COLO829 (cell line): Measurements from ENCODE around the gene PRPF40B.
A peak's percentile ranks its signal among the peaks of the same experiment; 100 is the strongest.

Experiments used
- DNase-seq: peaks from one replicate; pipeline ENCODE4 v3.0.0; 2012; ENCODE audit warnings: low spot score

The PRPF40B gene

DNA sequence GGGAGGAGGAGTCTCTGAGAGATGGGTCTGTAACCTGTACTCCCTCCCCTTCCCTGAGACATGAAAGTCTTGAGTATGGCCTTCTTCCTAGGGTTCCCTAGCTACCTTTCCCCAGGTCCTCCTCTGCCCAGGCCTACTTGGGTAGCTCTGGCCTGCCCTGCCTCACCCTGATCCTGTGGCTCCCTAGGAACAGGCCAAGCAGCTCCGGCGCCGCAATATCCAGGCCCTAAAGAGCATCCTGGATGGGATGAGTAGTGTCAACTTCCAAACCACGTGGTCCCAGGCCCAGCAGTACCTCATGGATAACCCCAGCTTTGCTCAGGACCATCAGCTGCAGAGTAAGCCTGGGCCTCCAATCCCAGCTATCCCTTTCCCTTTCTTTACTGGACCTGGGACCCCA is 12.3 kb downstream of the PRPF40B start:
- no peak for DNase-seq

DNA sequence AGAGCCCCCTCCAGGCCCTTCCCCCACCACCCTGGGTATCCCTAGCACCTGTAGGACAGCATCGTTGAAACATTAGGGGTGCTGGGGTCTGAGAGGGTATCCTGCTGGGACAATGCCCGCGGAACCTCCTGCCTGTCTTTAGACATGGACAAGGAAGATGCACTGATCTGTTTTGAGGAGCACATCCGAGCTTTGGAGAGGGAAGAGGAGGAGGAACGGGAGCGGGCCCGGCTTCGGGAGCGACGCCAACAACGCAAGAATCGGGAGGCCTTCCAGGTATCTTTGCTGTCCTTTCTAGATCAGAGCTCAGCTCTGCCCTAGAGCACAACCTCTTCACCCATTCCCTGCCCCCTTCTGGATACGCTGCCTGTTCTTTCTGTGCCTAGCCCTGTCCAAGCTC is 13.2 kb downstream of the PRPF40B start:
- DNase-seq, result no peak

DNA sequence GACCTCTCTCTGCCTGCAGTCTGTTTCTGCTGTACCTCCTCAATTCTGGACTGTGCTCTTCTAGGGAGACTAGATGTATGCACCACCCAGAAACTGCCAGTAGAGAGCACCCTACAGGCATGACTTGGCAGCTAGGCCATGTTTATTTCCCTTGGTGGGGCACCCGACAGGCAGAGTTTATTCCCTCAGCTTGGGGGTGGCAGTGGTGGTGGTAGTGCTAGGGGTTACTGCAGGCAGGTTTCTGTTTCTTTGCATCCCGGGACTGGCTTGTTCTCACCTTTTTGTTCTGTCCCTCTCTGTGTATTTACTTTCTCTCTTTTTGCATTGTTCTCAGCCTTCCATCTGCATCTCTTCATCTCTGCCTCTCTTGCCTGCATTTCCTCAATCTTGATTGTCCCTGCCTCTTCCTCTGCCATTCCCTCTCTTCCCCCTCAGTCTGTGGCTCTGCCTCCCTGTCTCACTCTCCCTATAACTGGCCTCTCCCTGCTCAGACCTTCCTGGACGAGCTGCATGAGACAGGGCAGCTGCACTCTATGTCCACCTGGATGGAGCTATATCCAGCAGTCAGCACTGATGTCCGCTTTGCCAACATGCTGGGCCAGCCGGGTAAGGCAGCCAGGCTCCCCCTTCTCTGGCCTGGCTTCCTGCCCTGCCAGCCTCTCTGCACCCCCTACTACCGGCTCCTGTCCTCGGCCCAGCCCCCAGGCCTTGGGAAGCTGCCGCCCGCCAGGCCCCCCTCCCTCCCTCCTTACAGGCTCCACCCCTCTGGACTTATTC is 13.8 kb downstream of the PRPF40B start:
- peak; percentile 71 for DNase-seq

DNA sequence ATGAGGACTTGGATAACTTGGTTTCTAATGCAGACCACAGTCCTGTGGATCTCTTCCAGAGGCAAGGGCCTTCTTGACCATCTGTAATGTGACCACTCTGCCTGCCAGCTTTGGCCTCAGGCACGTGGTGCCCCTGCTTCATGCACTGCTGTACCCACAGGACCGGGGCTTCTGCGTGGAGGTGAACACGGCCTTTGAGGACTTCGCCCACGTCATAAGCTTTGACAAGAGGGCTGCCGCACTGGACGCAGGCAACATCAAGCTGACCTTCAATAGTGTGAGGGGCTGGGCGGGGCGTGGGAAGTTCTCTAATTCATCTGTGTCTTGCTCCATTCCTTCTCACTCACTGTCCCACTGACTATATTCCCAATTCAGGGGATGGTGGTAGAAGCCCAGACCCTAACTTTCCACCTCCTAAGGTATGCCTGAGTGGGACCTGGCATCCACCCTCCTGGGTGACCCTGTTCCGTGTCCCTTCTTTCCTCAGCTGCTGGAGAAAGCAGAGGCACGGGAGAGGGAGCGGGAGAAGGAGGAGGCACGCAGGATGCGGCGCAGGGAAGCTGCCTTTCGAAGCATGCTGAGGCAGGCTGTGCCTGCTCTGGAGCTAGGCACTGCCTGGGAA is 18.5 kb downstream of the PRPF40B start:
- no peak for DNase-seq

DNA sequence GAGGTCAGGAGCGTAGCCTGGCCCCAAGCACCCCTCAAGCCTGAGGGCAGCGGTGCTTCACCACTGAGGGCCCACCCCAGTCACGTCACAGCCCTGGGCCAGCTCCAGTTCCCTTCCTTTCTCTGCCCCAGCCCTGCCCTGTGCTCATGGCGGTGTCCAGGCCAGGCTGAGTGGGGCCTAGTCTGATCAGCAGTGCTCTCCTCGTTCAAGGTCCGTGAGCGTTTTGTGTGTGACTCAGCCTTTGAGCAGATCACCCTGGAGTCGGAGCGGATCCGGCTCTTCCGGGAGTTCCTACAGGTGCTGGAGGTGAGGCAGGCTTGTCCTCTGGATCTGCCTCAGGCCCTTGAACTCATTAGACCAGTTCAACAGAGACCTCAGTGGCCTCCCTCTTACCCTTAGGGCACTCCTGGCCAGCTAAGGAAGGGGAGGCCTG is 19.0 kb downstream of the PRPF40B start:
- DNase-seq, result no peak

DNA sequence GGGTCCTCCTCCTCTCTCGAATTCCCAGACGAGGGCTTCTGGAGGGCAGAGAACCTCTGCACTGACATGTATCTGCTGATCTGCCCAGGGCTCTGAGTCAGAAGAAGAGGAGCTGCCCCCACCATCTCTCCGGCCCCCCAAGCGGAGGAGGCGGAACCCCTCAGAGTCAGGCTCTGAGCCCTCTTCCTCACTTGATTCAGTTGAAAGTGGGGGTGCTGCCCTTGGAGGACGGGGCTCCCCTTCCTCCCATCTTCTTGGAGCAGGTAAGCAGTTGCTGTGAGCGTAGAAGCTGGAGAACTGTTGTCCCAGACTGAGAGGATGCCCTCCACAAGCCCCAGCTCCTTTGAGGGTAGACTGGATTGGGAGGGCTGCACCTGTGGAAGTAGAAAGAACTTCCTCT is 19.8 kb downstream of the PRPF40B start:
- DNase-seq, result no peak

DNA sequence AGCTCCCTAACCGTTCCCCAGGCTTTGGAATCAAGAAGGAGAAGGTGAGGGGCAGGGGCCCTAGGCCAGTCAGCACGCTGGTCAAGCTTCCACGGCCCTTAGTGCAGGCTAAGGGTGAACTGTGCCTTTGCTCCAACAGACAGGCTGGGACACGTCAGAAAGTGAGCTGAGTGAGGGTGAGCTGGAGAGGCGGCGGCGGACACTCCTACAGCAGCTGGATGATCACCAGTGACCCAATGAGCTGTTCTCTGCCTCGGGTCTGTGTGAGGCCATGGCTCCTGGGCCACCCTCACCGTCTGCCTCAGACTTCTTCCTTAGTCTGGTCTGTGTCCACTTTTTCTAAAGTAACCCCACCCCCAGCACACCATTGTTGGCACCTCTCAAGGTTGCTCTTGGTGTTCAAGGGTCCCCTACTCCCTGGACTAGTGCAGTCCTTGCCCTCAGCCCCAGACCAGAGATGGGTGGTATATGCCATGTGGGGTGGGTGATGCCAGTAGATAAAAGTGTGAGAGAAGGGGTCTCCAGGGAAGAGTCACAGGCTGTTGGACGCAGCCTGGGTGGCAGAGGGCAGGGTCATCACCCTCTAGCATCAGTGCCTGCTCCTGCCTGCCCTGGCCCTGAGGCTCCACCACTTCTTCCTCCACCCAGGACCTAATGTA is 20.7 kb downstream of the PRPF40B start:
- DNase-seq, result no peak

DNA sequence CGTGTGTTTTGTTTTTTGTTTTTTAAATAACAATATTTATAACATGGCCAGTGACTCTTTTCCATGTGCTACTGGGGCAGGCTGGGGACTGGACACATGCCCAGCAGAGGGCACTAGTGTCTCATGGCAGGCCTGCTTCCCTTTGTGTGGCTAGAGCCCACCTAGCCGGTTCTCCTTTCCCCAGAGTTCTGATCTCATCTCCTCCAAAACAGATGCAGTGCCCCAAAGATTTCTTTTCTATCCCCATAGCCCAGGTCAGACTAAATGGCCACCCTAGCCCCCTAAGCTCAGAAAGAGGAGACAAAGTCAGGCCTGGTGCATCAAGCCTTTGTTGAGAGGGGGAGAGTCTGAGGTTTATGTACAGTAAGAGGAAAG is 21.2 kb downstream of the PRPF40B start:
- DNase-seq, result peak; percentile 80

DNA sequence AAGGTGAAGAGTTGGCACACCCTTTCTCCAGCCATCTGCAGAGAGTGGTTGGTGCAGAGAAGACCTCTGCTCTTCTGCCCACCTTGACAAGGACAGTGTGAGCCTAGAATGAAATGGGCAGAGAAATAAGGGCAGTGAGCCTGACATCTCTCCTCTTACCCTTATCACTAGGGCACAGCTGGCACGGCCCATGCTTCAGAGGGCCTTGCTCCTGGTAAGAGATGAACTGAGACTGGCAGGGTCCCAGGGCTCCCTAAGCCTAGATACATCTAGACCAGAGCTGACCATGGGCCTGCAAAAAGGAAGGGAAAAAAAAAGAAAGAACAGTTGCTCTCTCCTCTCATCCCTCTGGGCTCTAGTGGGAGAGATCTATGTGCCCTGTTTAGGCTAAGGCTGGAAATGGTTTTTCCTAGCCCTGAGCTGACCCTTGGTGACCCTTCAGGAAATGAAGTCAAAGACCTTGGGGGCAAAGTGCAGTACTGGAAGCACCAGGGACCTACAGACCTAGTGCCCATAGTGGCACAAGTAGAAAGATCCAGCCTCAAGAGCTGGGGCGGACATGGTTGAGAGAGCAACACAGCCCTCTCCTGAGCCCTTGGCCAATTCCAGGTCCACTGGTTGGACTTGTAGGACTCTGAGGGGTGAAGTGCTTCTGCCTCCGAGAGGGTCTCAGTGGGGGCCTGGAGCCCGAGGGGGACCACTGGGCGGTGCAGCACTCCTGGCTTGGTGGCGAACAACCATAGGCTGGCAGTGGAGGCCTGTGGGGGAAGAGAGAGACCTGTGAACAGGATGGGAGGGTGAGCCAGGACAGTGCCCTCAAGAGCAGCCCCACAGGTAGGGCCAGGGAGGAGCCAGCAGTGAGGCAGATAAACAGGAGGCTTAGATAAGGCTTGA is 22.0 kb downstream of the PRPF40B start:
- DNase-seq, result no peak

DNA sequence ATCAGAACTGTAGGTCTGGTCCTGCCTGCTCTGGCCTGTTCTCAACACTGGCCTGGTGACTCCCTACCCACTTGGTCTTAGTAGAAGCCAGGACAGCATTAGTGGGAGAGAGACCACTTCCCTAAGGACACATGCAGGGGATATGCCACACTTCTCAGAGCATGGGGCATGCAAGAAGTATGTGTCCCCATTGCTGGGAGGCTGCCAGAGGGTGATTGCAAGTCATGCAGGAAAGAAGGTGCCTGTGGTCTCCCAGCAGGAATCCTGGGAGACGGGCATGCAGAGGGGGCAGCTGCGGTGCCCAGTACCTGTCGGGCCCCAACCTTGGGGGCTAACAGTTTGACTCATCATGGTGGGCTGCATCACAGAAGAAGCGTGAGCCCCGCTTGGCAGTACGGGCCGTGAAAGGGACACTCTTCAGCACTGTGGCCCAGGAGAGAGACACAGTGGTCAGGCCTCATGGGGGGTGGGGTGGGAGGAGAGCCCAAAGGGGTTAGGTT is 23.0 kb downstream of the PRPF40B start:
- no peak for DNase-seq

DNA sequence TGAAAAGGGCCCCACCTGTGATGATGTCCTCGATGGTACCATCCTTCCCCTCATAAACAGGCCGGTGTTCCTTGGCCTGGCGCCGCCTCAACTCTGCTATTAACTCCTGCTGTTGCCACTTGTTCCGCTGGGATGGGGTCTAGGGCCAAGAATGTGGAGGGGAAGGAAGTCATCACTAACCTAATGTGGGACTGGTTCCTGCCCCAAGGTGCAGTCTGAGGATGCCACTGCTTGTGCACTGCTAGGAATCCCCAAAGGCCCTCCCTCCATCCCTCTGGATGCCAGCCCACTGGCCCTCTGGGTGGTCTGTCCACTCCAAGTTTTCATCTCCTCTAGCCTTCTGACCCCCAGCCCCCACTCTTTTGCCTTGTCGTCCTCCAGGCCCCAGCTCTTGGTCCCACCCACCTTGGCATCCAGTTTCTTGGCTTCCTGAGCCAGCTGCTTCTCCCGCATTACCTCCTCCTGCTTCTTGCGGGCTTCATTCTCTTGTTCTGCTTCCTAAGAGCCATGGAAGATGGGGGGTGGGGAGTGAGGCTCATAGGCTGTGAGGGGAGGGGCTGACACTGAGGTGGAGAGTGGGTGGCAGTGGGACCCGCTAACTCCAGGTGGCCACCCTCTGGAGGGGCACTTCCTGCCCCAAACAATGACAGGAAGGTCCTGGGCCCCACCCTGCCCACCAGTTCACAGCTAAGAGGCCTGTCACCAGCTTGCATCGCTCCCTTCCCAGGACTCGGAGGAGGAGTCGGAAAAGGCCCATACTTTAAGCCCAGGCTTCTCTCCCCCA is 23.7 kb downstream of the PRPF40B start:
- DNase-seq, result no peak

DNA sequence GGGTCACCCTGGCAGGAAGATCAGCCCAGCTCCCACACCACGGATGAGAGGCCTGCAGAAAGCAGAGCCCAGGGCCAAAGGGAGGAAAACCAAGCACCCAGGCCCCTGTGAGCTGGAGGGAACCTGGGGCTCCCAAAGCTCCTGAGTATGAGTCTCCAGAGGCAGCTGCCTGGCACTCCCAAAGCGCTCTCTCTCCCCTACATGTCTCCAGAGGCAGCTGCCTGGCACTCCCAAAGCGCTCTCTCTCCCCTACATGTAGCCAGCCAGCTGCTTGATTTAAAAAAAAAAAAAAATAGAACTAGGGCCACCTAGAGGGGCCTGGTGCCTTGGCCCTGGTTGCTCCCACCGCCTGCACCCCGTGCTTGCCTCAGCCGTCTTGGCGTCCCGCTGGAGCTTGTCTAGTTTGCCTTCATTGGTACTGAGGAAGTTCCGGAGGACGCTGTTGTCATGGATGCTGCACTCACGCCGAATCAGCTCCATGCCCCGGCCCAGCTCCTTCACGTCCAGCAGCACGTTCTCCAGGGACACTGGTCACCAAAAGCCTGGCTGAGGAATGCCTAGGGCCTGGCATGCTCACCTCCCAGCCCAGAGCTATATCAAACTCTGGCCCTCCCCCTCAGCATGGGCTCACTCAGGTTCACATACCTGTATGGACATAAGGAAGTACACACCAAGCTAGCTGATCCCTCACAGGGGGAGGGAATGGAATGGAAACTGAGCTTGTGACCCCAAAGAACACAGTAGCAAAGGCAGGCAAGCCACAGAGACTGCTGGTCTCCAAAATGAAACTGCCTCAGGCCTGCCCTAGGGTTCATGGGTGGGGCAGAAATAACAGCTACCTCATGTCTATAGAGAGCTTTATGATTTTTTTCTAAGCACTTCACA is 24.7 kb downstream of the PRPF40B start:
- DNase-seq, result no peak

DNA sequence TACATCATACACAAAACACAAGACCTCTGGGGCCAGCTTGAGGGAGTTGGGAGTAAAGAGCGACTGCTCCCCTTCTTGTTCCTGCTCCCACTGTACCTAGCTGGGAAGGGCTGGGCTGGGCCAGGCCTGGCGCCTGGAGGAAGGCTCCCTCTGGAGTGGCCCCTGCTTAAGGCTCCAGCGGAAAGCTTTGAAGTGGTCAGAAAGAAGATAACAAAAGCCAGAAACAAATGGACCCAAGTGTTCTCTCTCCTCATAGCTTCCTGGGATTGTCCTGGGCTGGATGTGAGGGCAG is 25.3 kb downstream of the PRPF40B start:
- DNase-seq, result no peak

DNA sequence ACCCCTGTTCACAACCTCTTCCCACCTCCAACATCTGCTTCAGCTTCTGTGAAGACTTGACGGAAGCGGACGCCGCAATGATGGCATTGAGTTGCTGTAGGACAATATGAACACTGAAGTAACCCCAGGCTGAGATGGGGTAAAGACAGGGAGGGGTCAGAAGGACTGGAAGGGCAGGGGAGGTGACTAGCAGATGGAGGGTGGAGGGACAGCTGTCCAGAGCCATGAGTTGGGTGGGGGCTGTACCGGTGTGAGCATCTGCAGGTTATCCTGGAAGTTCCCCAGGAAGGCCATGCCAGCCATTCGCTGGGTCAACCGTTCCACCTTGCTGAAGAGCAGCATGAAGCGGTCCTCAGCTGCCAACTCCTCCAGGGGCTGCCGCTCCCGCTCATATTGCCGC is 26.1 kb downstream of the PRPF40B start:
- DNase-seq, result no peak

DNA sequence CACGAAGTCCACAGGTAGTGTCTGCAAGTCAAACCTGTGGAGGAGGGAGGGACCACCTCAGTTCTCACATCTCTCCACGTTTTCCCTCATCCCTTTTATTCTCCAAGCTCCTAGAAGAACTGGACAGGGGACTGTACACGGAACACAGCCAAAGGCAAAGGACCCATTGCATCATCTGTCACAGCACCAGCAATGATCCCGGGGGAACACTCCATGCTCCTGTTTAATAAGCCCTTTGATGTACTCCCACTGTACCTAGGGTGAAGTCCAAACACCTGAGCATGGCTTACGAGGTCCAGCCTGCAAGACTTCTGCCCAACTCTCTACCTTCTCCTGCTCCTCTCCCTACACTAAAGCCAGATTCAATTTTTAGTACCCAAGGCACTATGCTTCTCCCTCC is 26.5 kb downstream of the PRPF40B start:
- no peak for DNase-seq

DNA sequence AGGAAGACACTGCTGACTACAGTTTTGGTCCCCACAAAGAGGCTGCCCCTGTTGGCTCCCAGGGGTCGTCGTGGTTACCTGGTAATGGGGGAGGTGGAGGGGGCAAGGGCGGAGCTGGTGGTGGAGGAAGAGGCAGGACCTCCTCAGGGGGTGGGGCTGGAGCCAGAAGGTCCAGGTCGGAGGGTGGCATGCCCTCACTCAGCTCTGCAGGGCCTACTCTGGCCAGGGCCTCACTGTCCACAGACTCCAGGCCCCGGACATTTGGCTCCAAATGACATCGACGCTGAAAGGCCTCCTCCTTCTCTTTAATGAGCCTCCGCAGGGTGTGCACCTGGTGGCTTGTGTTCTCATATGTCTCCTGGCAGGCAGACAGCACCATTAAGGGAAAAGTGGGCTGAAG is 28.5 kb downstream of the PRPF40B start:
- no peak for DNase-seq

DNA sequence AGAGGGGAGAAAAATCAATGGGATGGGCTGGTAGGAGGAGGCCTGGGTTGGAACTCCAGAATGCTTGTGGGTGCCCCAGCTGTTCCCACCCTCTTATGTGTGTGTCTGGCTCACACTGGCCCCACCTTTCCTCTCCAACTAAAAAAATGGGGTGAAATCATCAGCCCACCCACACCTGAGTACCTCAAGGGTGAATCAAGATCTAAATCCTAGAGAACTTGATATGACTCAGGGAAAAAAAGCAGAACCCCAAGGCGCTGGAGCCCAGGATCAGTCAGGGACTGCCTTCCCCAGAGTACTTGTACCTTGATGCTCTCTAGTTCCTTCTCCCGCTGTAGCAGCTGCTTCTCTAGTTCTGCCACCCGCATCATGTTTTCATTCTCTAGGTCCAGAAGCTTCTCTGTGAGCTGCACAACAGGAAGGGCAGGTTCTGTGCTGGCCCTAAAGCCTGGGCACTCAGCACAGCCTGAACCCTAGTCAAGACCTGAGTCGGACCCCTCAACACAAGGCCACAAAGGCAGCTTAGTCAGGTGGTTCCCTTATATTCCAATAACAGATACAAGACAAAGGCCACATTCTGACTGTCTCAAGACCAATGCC is 29.7 kb downstream of the PRPF40B start:
- no peak for DNase-seq

DNA sequence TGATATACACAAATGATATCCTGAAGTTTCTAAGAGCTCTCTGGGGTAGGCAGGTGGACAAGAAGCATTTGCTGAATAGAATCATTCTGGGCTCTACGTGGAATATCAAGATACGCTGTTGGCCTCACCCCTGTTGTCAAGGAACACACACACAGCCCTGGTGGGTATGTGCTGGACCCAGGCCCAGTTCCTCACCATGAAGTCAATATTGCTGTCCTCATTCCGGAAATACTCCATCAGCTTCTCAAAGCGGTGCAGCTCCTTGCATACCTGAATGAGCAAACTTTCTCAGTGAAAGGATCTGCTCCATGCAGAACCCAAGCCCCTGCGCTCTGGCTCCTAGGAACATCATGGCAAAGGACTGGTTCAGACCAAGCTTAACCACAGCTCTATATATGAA is 31.4 kb downstream of the PRPF40B start:
- no peak for DNase-seq

DNA sequence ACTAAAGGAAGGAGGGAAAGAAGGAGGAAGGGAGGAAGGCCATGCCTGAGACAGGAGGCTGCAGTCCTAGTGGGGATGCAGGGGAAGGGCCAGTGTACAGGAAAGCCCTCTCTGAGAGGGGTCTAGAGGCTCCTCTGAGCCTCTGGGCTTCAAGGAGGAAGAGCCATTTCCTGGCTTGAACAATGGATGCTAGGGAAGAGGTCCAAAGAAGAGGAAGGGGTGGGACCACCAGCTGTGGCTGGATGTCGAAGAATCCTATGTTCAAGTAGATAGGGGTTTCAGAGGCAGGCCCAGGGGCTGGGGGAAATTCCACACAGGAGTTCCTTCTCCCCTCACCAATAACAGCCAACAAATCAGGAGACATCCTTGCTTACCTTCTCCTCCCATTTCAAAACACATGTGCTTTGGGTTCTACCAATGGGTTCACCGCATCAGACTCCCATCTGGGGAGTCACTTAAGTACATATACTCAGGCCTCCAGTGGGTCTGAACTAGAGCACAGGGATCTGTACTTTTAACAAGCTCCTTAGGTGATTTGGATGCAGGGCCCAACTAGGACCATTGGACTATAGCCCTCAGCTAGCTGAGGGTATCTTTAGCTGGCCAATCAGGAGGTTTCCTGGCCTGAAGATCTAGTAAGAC is 32.4 kb downstream of the PRPF40B start:
- no peak for DNase-seq

DNA sequence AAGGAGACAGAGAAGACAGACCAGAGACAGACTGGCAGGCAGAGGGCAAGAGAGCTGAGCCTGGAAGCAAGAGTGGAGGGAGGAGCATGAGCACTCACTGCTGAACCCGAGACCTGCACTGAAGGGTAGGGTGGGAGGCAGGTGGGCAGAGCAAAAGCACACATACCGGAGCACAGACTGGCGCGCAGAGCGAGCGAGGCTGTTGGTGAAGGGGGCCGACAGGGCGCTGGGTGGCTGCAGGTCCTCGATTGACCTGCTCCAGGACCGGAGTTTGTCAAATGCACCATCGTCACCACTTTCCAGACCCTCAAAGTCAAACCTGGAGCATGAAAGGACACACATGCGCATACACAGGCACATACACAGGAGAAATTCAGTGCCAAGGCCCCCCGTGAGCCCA is 34.9 kb downstream of the PRPF40B start:
- no peak for DNase-seq
